GM18498 (cell line): ENCODE data around the gene IL25.
"Not testable (repeated sequence)": the region's sequence is repeated elsewhere in the genome, so short reads cannot be mapped to it uniquely, and the experiment has no call there.

Experiments used
- ATAC-seq: cut with Tn5 transposase; IDR thresholded peaks from one replicate; pipeline ENCODE4 v1.9.1; 2021; ENCODE audit warnings: mild to moderate bottlenecking, moderate library complexity; ENCODE audit not compliant: unreplicated experiment

Gene IL25

DNA sequence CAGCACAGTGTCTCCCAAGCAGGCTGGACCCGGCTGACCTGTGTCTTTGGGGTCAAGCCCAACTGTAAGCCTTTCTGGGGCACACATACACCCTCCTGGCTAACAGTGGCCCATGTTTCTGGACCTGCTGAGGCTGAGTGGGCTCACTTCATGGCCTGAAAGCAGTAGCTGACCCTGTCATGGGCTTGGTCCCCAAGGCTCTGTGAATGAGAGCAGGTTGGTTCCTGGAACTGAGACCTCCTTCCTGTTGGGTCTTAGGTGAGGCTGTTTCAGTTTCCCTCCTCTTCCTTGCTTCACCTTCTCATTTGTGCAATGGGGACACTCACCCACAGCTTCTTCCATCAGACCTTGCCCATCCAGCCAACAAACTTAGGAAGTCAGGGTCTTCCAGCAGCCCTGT is 744 bp upstream of the IL25 start:
- ATAC-seq = no peak

DNA sequence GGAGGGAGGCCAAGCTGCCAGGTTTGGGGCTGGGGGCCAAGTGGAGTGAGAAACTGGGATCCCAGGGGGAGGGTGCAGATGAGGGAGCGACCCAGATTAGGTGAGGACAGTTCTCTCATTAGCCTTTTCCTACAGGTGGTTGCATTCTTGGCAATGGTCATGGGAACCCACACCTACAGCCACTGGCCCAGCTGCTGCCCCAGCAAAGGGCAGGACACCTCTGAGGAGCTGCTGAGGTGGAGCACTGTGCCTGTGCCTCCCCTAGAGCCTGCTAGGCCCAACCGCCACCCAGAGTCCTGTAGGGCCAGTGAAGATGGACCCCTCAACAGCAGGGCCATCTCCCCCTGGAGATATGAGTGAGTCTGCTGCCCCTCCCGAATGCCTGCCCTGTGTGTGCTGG is 432 bp downstream of the IL25 start:
- ATAC-seq = no peak

DNA sequence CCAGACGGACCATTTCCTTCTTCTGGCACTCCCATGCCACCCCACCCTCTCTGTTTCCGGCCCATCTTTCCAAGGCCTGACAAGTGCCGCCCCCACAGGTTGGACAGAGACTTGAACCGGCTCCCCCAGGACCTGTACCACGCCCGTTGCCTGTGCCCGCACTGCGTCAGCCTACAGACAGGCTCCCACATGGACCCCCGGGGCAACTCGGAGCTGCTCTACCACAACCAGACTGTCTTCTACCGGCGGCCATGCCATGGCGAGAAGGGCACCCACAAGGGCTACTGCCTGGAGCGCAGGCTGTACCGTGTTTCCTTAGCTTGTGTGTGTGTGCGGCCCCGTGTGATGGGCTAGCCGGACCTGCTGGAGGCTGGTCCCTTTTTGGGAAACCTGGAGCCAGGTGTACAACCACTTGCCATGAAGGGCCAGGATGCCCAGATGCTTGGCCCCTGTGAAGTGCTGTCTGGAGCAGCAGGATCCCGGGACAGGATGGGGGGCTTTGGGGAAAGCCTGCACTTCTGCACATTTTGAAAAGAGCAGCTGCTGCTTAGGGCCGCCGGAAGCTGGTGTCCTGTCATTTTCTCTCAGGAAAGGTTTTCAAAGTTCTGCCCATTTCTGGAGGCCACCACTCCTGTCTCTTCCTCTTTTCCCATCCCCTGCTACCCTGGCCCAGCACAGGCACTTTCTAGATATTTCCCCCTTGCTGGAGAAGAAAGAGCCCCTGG is 3.1 kb downstream of the IL25 start:
- no peak for ATAC-seq

DNA sequence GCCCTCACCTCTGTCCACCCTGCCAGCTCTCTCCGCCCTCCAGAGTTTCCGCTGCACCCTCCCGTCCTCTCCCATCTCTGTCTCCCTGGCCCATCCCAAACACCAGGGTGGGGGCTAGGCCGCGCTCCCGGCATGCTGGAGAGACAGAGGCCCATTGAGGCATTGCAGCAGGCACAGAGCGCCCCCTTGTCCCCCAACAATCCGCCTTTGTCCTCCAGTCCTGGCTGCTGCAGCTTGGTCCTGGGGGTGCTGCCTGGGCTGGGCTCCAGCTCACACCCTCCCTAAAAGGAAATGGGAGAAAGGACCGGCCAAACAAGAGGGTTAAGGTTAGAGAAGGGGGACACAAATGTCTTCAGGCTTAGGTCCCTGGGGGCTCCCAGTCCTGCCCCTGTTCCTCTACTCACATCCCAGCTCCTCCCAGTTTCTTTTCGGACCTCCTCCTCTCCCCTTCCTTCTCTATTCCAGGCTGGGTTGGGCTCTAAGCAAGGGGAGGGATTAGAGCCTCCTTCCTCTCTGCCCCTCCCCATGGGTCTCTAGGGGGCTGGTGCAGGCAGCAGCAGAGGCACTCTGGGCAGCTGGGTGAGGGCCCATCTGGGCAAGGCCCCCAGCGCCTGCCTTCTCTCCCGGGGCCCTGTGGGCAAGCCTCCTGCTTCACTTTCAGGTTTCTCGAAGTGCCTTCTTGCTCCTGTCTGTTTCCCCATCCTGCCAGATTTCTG is 4.0 kb downstream of the IL25 start, which contains the start of gene CMTM5:
TSS of gene CMTM5 (plus strand) at position 565 of the 716 bp plus-strand sequence. CDS start 206 bp downstream, outside the sequence.
- ATAC-seq = no peak

DNA sequence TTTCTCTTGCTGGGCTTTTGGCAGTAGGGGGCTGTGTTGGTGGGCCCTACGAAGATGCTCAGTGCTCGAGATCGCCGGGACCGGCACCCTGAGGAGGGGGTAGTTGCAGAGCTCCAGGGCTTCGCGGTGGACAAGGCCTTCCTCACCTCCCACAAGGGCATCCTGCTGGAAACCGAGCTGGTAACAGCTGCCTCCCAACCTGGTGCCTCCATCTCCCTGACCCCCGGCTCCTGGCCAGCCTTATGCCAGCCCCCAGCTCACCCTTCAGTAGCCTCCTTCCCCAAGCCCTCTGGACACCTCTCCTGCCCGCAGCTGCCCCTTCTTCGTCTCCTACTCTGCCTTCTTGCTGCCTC is 4.6 kb downstream of the IL25 start:
- no peak for ATAC-seq

DNA sequence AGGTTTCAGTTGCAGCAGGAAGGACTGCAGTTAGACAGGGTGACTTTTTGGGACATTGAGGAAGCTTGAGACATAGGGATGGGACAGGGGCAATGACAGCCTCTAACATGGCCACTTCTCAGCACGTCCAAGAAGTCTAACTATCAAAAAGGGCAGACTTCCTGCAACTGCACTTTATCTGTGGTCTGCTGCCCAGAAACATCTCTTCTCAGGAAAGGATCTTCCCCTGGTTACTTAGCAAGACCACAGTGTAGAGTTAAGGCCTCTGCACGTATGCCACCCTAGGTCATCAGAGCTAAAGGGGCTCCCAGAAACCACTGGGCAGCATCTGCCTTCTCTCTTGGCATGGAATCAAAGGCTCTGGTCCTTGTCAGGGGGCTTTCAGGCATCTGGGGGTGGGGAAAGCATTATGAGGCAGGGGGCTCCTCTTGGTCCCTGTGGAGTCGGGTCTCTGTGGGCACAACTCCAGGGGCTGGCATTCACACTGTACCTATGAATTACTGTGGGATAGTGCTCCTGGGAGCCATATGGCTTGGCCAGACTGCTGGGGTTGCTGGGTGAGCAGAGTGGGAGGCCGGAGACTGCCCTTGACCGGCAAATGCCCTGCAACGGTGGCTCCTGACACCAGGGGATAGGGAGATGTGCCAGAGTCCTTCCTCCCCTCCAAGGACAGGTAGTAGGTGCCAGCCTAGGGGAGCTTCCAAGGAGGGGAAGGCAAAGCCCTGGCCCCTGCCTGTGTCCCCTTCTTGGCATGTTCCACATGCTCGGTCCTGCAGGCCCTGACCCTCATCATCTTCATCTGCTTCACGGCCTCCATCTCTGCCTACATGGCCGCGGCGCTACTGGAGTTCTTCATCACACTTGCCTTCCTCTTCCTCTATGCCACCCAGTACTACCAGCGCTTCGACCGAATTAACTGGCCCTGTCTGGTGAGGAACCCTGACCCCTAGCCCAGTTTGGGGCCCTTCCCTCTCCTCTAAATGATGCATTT is 5.3 kb downstream of the IL25 start:
- no peak for ATAC-seq

DNA sequence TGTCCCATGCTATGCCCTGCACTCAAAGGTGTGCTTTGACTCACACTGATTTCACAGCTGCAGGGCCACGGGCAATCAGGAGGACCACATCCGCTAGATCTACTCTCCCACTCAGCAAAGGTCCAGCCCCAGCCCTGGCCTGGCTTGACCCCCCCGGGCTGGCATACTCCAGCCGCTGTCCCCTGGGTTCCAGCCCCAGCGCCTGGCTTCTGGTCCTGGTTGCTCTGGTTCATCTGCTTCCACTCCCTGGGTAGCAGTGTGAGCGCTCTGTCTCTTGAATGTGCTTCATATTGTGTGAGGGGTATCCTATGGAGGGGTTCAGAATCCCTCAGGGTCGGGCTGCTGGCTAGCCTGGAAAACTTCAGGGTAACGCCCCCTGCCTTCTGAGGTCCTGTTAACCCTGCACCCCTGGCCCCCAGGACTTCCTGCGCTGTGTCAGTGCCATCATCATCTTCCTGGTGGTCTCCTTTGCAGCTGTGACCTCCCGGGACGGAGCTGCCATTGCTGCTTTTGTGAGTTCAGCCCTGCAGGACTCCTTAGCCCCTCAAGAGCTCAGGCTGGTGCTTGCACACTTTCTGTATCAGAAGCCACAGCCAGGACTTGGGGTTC is 6.1 kb downstream of the IL25 start:
- no peak for ATAC-seq

DNA sequence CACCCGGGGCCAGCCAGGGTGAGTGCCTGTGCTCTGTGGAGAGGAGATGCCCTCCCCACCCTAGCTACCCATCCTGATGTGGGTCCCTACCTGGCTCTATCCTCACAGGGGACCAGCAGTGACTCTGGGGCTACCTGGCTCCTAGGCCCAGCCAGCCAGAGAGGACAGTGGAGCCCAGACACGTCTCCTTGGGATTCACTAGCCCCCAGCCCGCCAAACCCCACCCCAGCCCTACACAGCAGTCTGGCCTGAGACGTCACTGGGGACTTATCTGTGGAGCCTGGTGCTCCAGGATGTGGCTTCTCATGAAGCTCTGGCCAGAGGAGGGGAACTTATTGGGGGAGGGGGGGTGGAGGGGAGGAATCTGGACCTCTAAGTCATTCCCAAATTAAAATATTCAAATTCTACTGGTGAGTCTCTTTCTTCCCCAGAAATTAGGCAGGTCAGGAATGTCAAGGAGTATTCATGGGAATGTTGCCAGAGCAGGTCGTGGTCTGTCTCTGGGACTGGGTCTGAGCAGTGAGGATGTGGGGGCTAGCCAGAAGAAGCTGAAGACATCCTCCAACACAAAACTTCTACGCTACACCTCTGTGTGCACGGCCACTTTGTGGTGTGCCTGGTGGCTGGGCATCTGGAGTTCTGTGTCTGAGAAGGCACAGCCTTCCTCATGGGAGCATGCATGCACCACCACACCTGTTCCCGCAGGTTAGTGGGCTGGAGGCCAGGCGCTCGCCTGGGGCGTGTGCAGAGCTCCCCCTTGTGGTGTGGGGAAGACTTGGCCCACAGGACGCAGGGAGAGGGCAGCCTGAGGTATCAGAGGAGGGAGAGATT is 7.0 kb downstream of the IL25 start:
- ATAC-seq = peak; percentile 52

DNA sequence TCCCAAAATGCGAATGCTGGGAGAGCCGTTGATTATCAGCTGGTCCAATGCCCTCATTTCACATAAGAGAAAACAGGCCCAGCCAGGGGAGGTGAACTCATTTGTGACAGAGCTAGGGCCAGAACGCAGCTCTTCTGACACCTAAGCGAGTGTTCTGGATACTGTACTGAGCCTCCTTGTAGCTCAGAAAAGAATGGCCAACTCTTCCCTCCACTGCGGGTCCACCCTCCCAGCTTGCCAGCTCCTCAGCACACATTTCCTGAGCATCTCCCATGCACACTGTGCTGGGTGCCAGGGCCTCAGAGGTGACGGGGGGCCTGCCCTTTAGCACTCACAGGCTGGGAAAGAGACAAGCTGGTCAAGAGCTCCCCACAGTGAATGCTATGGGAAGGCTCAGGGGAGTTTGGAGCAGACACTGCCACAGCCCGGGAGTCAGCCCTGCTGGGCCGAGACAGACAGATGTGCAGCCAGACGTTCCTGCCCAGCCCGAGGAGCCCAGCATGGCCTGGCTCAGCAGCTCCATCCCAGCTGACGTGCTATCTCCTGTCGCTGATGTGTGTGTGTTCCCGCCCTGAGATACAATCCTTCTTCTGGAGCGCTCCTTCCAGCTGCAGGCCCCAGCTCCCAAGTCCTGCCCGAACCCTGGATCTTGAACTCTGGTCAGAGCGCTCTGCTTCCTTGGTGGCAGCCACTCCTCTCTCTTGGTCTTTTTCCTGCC is 7.7 kb downstream of the IL25 start:
- no peak for ATAC-seq

DNA sequence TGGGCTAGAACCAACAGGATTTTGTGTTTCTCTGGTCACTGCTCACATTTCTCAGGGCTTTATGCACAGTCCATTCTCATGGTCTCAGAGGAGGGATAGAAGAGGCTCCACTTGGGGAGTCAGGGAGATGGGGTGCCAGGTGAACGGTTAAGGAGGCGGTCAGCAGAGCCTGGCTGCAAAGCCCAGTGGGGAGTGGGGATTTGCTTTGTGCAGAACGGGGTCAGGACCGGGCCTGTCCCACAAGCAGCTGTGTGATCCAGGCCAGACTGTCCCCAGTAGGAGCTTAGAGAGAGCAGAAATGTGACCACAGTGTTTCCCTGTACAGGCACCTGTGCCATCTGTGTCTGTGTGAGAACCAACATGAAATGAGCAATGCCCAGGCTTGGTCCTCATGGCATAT is 8.4 kb downstream of the IL25 start:
- no peak for ATAC-seq

DNA sequence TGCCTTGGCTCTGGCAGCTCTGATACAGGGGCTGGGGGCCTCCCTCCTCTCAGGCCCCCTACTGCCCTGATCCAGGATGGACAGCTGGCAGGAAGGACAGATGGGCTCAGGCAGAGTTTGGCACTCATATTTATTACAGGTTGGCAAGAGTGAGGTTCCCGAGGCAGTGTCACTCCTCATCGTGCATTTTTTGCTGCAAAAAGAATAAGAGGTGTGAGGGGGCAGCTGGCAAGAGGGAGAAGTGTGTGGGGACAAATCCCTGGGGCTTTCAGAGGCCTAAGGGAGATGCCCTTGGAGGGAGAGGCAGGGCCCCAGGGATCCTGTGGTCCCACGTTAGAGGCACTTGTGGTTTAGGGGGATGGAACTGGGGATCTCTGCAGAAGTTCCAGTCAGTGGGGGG is 9.3 kb downstream of the IL25 start:
- no peak for ATAC-seq

DNA sequence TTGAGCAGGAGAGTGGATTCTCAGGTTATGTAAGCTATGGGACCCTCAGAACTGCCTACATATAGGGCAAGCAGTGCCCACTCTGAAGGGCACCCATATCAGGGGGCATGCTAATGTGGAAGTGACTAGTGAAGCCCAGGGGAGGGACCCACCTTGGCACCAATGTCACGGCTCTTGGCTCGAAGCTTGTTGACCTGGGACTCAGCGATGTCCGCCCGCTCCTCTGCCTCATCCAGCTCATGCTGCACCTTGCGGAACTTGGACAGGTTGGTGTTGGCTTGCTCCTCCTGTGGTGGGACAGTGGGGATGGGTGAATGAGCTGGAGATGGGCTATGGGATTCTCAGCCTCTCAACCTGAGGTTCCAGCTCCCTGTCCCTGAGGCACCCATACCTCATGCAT is 9.7 kb downstream of the IL25 start:
- ATAC-seq = no peak

DNA sequence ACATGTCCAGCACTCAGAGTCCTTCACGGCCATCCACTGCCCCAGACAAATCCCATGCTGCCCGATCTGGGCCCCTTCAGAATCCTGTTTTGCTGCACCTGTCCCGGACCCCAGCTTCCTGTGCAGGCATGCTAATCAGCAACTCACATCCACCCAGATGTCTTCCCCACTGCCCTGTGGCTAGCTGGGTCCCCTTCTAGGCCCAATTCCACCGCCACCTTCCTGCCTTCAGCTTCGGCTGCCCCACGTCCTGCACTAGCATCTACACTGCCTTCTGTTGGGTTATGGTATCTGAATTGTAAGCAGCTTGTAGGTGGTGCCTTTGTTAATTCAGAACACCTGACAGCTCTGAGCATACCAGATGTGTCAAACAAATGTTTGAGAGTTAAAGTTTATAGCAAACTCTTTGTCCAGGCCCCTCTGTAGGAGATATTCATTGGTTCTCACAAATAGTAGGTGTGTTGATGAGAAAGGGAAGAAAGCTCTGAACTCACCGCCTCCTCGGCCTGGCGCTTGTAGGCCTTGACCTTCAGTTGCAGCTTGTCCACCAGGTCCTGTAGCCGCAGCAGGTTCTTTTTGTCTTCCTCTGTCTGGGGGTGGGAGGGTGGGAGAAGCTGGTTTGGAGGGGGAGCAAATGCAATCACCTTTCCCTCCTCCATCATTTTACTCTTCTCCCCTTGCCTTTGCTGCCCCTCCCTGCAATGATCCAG is 10.3 kb downstream of the IL25 start:
- no peak for ATAC-seq

DNA sequence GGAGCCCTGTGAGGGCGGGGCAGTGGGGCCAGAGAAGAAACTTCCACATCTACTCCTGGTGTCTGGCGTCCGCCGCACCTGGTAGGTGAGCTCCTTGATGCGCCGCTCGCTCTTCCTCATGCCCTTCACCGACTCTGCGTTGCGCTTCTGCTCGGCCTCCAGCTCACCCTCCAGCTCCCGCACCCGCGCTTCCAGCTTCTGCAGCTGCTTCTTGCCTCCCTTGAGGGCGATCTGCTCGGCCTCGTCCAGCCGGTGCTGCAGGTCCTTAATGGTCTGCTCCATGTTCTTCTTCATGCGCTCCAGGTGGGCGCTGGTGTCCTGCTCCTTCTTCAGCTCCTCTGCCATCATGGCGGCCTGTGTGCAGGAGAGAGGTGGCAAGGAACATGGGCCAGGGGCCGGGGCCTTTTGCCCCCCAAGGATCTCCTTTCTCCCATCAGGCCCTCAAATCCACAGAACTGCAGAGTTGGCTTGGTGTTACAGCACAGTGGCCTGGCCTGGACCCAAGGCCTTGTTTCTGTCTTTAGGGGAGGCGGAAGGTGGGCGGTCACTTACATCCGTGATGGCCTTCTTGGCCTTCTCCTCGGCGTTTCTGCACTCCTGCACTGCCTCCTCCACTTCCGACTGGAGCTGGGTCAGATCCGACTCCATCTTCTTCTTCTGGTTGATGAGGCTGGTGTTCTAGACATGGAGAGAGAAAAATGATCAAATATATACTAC is 11.9 kb downstream of the IL25 start:
- ATAC-seq = no peak

DNA sequence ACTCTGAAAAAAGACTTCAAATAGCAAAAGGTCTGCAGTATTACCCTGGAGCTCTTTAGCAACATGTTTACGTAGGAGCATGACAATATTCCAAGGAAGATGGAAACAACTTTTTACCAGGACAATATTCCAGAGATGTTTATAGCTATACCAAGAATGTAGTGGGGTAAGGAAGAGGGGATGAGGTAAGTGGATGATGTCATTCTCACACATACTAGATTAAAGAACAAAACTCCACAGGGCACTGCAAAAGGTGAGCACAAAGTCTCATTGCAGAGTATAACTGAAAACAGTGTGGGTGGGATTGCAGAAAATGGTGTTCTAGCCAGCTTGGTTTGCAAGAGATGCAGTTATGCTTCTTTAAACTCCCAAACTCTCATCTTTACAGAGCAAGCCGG is 12.6 kb downstream of the IL25 start:
- no peak for ATAC-seq

DNA sequence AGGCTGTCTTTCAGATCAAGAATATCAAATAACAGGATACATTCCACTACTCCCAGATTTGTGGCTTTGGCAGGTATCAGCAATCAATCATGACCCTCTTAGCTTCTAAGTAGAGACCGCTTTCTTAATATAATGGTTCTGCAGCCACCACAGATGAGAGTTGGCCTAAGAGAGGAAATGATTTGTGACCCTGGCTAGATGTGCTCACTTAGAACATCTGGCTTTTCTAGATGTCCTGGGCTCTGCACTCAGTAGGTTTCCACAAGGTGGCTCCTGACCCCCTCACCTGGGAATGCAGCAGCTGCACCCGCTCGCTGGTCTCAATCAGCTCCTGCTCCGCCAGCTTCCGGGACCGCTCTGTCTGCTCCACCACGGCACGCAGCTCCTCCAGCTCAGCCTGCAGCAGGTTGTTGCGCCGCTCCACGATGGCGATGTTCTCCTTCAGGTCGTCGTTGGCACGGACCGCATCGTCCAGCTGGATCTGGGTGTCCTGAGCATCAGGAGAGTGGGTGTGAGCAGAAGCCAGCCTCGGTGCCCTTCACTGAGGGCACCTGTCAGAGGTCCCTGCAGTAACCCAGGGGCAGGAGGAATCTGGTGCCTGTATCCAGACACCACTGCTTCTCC is 13.1 kb downstream of the IL25 start:
- no peak for ATAC-seq

DNA sequence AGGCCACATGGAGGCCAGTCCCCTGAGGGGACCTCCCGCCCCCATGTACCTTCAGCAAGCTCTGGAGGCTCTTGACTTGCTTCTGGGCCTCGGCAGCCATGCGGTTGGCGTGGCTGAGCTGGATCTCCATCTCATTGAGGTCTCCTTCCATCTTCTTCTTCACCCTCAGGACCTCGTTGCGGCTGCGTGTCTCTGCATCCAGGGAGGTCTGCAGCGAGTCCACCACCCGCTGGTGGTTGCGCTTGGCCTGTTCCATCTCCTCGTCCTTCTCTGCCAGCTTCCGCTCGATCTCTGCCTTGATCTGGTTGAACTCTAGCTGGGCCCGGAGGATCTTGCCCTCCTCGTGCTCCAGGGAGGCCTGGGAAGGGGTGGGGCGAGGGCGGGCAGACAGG is 13.7 kb downstream of the IL25 start:
- not testable (repeated sequence) for ATAC-seq

DNA sequence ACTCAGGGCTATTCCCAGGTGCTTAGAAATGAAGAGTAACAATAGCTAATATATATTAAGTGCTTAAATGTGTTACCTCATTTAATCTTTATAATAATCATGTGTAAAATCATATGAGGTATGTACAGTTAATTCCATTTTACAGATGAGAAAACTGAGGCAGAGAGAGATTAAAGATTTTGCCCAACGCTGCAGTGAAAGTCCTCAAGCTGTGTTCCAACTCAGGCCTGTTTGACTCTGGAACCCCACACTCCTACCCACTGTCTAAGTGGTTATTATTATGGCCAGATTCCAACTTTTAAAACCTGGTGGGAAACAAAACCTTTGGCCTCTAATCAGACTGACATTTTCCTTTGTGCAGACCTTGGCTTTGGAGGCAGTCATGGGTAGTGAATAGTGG is 14.4 kb downstream of the IL25 start:
- ATAC-seq = no peak
